Measurements from ENCODE around the gene PITRM1. TPM values are rescaled to one million over a fixed set of nuclear protein-coding genes. Genes with fewer than 3 reads are reported as not detected.

The PITRM1 gene
- total RNA-seq, 1 donor from 2014 or later: 62.8 TPM

- no peak for DNase-seq (ENCODE audit: low read depth in 2 of 2)
Observed at GRCh38 chr10:3139216-3139910, 33.2 kb downstream of the PITRM1 start.

- DNase-seq (ENCODE audit: low read depth in 2 of 2): no peak
Observed at GRCh38 chr10:3137958-3138726, 34.4 kb downstream of the PITRM1 start.

- no peak for DNase-seq (ENCODE audit: low read depth in 2 of 2)
Observed at GRCh38 chr10:3136763-3137611, 35.6 kb downstream of the PITRM1 start.

GRCh38 chr10:3136336-3136735 lies 36.2 kb downstream of the PITRM1 start:
- DNase-seq (ENCODE audit: low read depth in 2 of 2): no peak

- no peak for DNase-seq (ENCODE audit: low read depth in 2 of 2)
Observed at GRCh38 chr10:3135006-3135405, 37.6 kb downstream of the PITRM1 start.

- no peak for DNase-seq (ENCODE audit: low read depth in 2 of 2)
Observed at GRCh38 chr10:3133948-3134347, 38.6 kb downstream of the PITRM1 start.

GRCh38 chr10:3132036-3133025 lies 40.3 kb downstream of the PITRM1 start:
- no peak for DNase-seq (ENCODE audit: low read depth in 2 of 2)

- DNase-seq (ENCODE audit: low read depth in 2 of 2): no peak
Observed at GRCh38 chr10:3131098-3131497, 41.5 kb downstream of the PITRM1 start.

GRCh38 chr10:3129581-3130340 lies 42.8 kb downstream of the PITRM1 start:
- DNase-seq (ENCODE audit: low read depth in 2 of 2): no peak

- no peak for DNase-seq (ENCODE audit: low read depth in 2 of 2)
Observed at GRCh38 chr10:3128379-3129130, 44.0 kb downstream of the PITRM1 start.

GRCh38 chr10:3127921-3128320 lies 44.7 kb downstream of the PITRM1 start:
- no peak for DNase-seq (ENCODE audit: low read depth in 2 of 2)

GRCh38 chr10:3126741-3127346 lies 45.7 kb downstream of the PITRM1 start:
- DNase-seq (ENCODE audit: low read depth in 2 of 2): no peak

GRCh38 chr10:3126249-3126648 lies 46.3 kb downstream of the PITRM1 start:
- DNase-seq (ENCODE audit: low read depth in 2 of 2): no peak

GRCh38 chr10:3125527-3126170 lies 46.9 kb downstream of the PITRM1 start:
- DNase-seq (ENCODE audit: low read depth in 2 of 2): no peak

- peak in 1 of 2 donors; percentile 25 for DNase-seq (ENCODE audit: low read depth in 2 of 2)
Observed at GRCh38 chr10:3124412-3125175, 48.0 kb downstream of the PITRM1 start.

GRCh38 chr10:3123571-3124411 lies 48.8 kb downstream of the PITRM1 start:
- DNase-seq (ENCODE audit: low read depth in 2 of 2): no peak
